GM06990 (cell line): Measurements from ENCODE around the gene DNAH8.

Experiments
- DNase-seq: peaks from one replicate; pipeline ENCODE4 v3.0.0-alpha.2; 2011; ENCODE audit not compliant: insufficient read length; ENCODE audit errors: extremely low read depth
- H3K27me3 ChIP-seq: replicated peaks from 2 replicates; pipeline ENCODE4 v1.6.0; 2011; ENCODE audit warnings: low read length; ENCODE audit not compliant: control insufficient read depth, insufficient read depth
- H3K36me3 ChIP-seq: 2 replicates; pipeline ENCODE4 v1.5.1; 2011; ENCODE audit warnings: low read length; ENCODE audit not compliant: control insufficient read depth, insufficient read depth
- H3K4me3 ChIP-seq: replicated peaks from 2 replicates; pipeline ENCODE4 v1.5.1; 2011; ENCODE audit warnings: low read depth, mild to moderate bottlenecking, control low read depth, low read length
- TF ChIP-seq, protein P1 (sequence below): IDR thresholded peaks from 2 replicates; pipeline ENCODE4 v1.5.1; 2011; ENCODE audit warnings: low read length, control low read depth, mild to moderate bottlenecking, inconsistent platforms; ENCODE audit not compliant: insufficient read depth, poor library complexity, severe bottlenecking

The DNAH8 gene

DNA sequence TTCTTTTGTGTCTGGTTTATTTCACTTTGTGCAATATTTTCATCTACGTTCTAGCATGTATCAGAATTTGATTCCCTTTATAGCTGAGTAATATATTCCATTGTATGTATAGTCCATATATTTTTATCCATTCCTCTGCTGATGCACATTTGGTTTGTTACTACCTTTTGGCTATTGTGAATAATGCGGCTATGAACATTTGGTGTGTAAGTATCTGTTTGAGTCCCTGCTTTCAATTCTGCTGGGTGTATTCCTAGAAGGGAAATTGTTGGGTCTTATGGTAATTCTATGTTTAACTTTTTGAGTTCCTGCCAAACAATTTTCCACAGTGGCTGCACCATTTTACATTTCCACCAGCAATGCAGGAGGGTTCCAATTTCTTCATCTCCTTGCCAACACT lies 52.4 kb downstream of the DNAH8 start:
- Histone ChIP-seq H3K4me3 (no peak overlapping the region), H3K36me3 (no peaks in the 10 kb centered on the region)

GRCh38 chr6:38773338-38773737 lies 58.2 kb downstream of the DNAH8 start:
- no peaks in the 10 kb centered on the region for H3K36me3 ChIP-seq
- DNase-seq = no peak
- TF ChIP-seq, protein P1, sequence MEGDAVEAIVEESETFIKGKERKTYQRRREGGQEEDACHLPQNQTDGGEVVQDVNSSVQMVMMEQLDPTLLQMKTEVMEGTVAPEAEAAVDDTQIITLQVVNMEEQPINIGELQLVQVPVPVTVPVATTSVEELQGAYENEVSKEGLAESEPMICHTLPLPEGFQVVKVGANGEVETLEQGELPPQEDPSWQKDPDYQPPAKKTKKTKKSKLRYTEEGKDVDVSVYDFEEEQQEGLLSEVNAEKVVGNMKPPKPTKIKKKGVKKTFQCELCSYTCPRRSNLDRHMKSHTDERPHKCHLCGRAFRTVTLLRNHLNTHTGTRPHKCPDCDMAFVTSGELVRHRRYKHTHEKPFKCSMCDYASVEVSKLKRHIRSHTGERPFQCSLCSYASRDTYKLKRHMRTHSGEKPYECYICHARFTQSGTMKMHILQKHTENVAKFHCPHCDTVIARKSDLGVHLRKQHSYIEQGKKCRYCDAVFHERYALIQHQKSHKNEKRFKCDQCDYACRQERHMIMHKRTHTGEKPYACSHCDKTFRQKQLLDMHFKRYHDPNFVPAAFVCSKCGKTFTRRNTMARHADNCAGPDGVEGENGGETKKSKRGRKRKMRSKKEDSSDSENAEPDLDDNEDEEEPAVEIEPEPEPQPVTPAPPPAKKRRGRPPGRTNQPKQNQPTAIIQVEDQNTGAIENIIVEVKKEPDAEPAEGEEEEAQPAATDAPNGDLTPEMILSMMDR = peak; percentile 60
- no peaks in the 10 kb centered on the region for H3K27me3 ChIP-seq
- H3K4me3 ChIP-seq = no peak overlapping the region

More for the DNA sequence above, 52.4 kb downstream of the DNAH8 start:
- TF ChIP-seq, protein P1 = no peak
- DNase-seq = no peak
- H3K27me3 ChIP-seq = no peaks in the 10 kb centered on the region

GRCh38 chr6:38774929-38775707 lies 60.0 kb downstream of the DNAH8 start:
- TF ChIP-seq, protein P1 = no peak
- peak; percentile 37 for DNase-seq
- no peaks in the 10 kb centered on the region for H3K27me3 ChIP-seq

DNA sequence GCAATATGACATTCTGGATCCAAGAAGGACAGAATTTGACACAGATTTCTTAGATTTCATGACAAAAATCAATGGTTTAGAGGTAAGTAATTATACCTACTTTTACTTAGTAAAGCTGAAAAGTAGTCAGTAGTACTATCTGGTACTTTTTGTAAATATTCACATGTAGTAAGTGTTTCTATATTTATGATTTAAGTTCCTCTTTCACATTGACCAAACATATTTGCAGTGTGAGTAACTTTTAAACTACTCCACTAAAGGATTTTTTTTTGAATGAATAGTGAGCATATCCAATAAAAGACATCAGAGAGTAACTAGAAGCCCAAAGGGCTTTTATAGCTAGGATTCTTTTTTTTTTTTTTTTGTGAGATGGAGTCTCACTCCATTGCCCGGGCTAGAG lies 60.8 kb downstream of the DNAH8 start:
- Histone ChIP-seq H3K27me3 (no peaks in the 10 kb centered on the region), H3K36me3 (no peaks in the 10 kb centered on the region), H3K4me3 (no peak overlapping the region; the same call in 1 of the 2 replicates)
- TF ChIP-seq, protein P1 = no peak
- peak; percentile 71 for DNase-seq

More at GRCh38 chr6:38774929-38775707, 60.0 kb downstream of the DNAH8 start:
- Histone ChIP-seq H3K36me3 (no peaks in the 10 kb centered on the region), H3K4me3 (peak overlapping the region; percentile 18)

DNA sequence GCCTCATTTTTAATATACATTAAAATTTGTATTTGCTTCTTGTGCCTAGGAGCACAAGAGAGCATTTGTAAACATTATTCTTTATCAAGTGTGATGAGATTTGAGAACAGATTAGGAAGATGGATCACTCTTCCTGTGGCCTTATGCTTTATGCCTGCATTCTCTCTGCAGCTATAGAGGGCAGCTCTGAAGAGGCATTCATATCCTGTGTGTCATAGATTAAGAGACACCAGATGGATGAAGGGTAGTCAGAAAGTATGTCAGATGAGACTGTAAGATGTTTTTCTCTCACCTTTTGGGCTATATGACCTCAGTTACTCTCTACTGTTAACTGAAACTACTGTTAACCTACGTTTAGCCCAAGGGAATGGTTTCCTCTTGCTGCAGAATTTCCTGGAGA lies 61.4 kb downstream of the DNAH8 start:
- no peak for DNase-seq
- Histone ChIP-seq H3K27me3 (no peaks in the 10 kb centered on the region), H3K4me3 (no peak overlapping the region)

More for the DNA sequence above, 61.4 kb downstream of the DNAH8 start:
- no peaks in the 10 kb centered on the region for H3K36me3 ChIP-seq
- TF ChIP-seq, protein P1 = no peak
